HEK293 (cell line): ENCODE results near the gene ST7.

Experiments used
- GLI4 ChIP-seq: fragments of 450-650 bp; formaldehyde crosslinking; IDR thresholded peaks from 2 replicates; pipeline ENCODE4 v1.5.1; 2016; ENCODE audit warnings: missing biosample characterization, missing genetic modification characterization
- GLIS2 ChIP-seq: fragments of 450-650 bp; formaldehyde crosslinking; IDR thresholded peaks from 2 replicates; pipeline ENCODE4 v1.5.1; 2016; ENCODE audit warnings: missing biosample characterization, missing genetic modification characterization
- HOXA7 ChIP-seq: sonication (generic); formaldehyde crosslinking; IDR thresholded peaks from 2 replicates; pipeline ENCODE4 v1.8.1; 2022; ENCODE audit warnings: missing genetic modification reagents, borderline replicate concordance
- IKZF3 ChIP-seq: fragments of 450-650 bp; IDR thresholded peaks from 2 replicates; pipeline ENCODE4 v1.5.0; 2018; ENCODE audit warnings: missing biosample characterization, mild to moderate bottlenecking, missing genetic modification characterization, moderate library complexity
- KLF9 ChIP-seq: fragments of 450-650 bp; formaldehyde crosslinking; IDR thresholded peaks from 2 replicates; pipeline ENCODE4 v1.5.1; 2016; ENCODE audit warnings: missing biosample characterization, missing genetic modification characterization, low read depth
- REPIN1 ChIP-seq: fragments of 450-650 bp; formaldehyde crosslinking; IDR thresholded peaks from 2 replicates; pipeline ENCODE4 v1.5.1; 2017; ENCODE audit warnings: missing biosample characterization, missing genetic modification characterization, low read depth
- SP7 ChIP-seq: fragments of 450-650 bp; formaldehyde crosslinking; IDR thresholded peaks from 2 replicates; pipeline ENCODE4 v1.5.1; 2016; ENCODE audit warnings: missing biosample characterization, missing genetic modification characterization
- YY1 ChIP-seq: fragments of 450-650 bp; formaldehyde crosslinking; IDR thresholded peaks from 2 replicates; pipeline ENCODE4 v1.5.1; 2018; ENCODE audit warnings: missing biosample characterization, missing genetic modification characterization
- YY2 ChIP-seq: fragments of 450-650 bp; formaldehyde crosslinking; IDR thresholded peaks from 2 replicates; pipeline ENCODE4 v1.5.1; 2016; ENCODE audit warnings: missing biosample characterization, missing genetic modification characterization
- ZBTB11 ChIP-seq: fragments of 450-650 bp; formaldehyde crosslinking; conservative IDR thresholded peaks from 2 replicates; pipeline ENCODE4 v1.5.1; 2016; ENCODE audit warnings: low read depth, missing biosample characterization, missing genetic modification characterization
- ZBTB48 ChIP-seq: fragments of 450-650 bp; formaldehyde crosslinking; IDR thresholded peaks from 2 replicates; pipeline ENCODE4 v1.5.1; 2016; ENCODE audit warnings: missing biosample characterization, missing genetic modification characterization
- ZBTB6 ChIP-seq: fragments of 450-650 bp; formaldehyde crosslinking; IDR thresholded peaks from 2 replicates; pipeline ENCODE4 v1.5.1; 2017; ENCODE audit warnings: missing biosample characterization, missing genetic modification characterization
- ZNF10 ChIP-seq: fragments of 450-650 bp; formaldehyde crosslinking; IDR thresholded peaks from 2 replicates; pipeline ENCODE4 v1.5.1; 2017; ENCODE audit warnings: missing biosample characterization, missing genetic modification characterization
- ZNF114 ChIP-seq: fragments of 450-650 bp; formaldehyde crosslinking; IDR thresholded peaks from 2 replicates; pipeline ENCODE4 v1.5.0; 2017; ENCODE audit warnings: missing biosample characterization, missing genetic modification characterization
- ZNF155 ChIP-seq: fragments of 450-650 bp; formaldehyde crosslinking; IDR thresholded peaks from 2 replicates; pipeline ENCODE4 v1.5.1; 2016; ENCODE audit warnings: missing biosample characterization, missing genetic modification characterization
- ZNF274 ChIP-seq, 2 experiments: fragments of 200-500 bp in 1 of 2; fragments of 450-650 bp in 1 of 2; sonication (Bioruptor generic) in 1 of 2; formaldehyde crosslinking in 1 of 2; IDR thresholded peaks; 2 replicates each; pipeline versions ENCODE4 v1.5.1 to v1.6.1; 2014 to 2016; ENCODE audit warnings: borderline replicate concordance in 1 of 2, inconsistent platforms in 1 of 2, low read length in 1 of 2, missing biosample characterization in 1 of 2, missing genetic modification characterization in 1 of 2
- ZNF311 ChIP-seq: fragments of 450-650 bp; formaldehyde crosslinking; IDR thresholded peaks from 2 replicates; pipeline ENCODE4 v1.5.1; 2017; ENCODE audit warnings: missing biosample characterization, missing genetic modification characterization, borderline replicate concordance
- ZNF354C ChIP-seq: fragments of 450-650 bp; formaldehyde crosslinking; IDR thresholded peaks from 2 replicates; pipeline ENCODE4 v1.5.1; 2016; ENCODE audit warnings: missing biosample characterization, missing genetic modification characterization, low read depth, borderline replicate concordance
- ZNF366 ChIP-seq: fragments of 450-650 bp; formaldehyde crosslinking; conservative IDR thresholded peaks from 2 replicates; pipeline ENCODE4 v1.5.1; 2016; ENCODE audit warnings: missing biosample characterization, missing genetic modification characterization
- ZNF398 ChIP-seq: fragments of 450-650 bp; formaldehyde crosslinking; IDR thresholded peaks from 2 replicates; pipeline ENCODE4 v1.5.1; 2017; ENCODE audit warnings: missing biosample characterization, missing genetic modification characterization
- ZNF488 ChIP-seq: fragments of 450-650 bp; formaldehyde crosslinking; IDR thresholded peaks from 2 replicates; pipeline ENCODE4 v1.5.1; 2016; ENCODE audit warnings: missing biosample characterization, missing genetic modification characterization
- ZNF501 ChIP-seq: fragments of 450-650 bp; formaldehyde crosslinking; IDR thresholded peaks from 2 replicates; pipeline ENCODE4 v1.5.1; 2016; ENCODE audit warnings: missing biosample characterization, missing genetic modification characterization
- ZNF560 ChIP-seq: fragments of 450-650 bp; formaldehyde crosslinking; IDR thresholded peaks from 2 replicates; pipeline ENCODE4 v1.5.1; 2017; ENCODE audit warnings: missing biosample characterization, missing genetic modification characterization, borderline replicate concordance
- ZNF561 ChIP-seq: fragments of 450-650 bp; IDR thresholded peaks from 2 replicates; pipeline ENCODE4 v1.5.1; 2018; ENCODE audit warnings: missing biosample characterization, missing genetic modification characterization, borderline replicate concordance
- ZNF600 ChIP-seq: fragments of 450-650 bp; formaldehyde crosslinking; IDR thresholded peaks from 2 replicates; pipeline ENCODE4 v1.5.1; 2016; ENCODE audit warnings: missing biosample characterization, missing genetic modification characterization
- ZNF621 ChIP-seq: fragments of 450-650 bp; formaldehyde crosslinking; IDR thresholded peaks from 2 replicates; pipeline ENCODE4 v1.5.1; 2017; ENCODE audit warnings: missing biosample characterization, missing genetic modification characterization
- ZNF623 ChIP-seq: fragments of 450-650 bp; formaldehyde crosslinking; IDR thresholded peaks from 2 replicates; pipeline ENCODE4 v1.5.1; 2016; ENCODE audit warnings: missing biosample characterization, missing genetic modification characterization
- ZNF670 ChIP-seq: fragments of 450-650 bp; formaldehyde crosslinking; IDR thresholded peaks from 2 replicates; pipeline ENCODE4 v1.5.1; 2016; ENCODE audit warnings: missing biosample characterization, missing genetic modification characterization, low read depth
- ZNF692 ChIP-seq: fragments of 450-650 bp; formaldehyde crosslinking; IDR thresholded peaks from 2 replicates; pipeline ENCODE4 v1.5.1; 2016; ENCODE audit warnings: missing biosample characterization, missing genetic modification characterization
- ZNF76 ChIP-seq: fragments of 450-650 bp; formaldehyde crosslinking; IDR thresholded peaks from 2 replicates; pipeline ENCODE4; 2016; ENCODE audit warnings: low read depth, missing biosample characterization, missing genetic modification characterization, borderline replicate concordance
- ZNF791 ChIP-seq: fragments of 450-650 bp; formaldehyde crosslinking; IDR thresholded peaks from 2 replicates; pipeline ENCODE4 v1.5.1; 2016; ENCODE audit warnings: missing biosample characterization, missing genetic modification characterization
- ZNF843 ChIP-seq: fragments of 450-650 bp; formaldehyde crosslinking; IDR thresholded peaks from 2 replicates; pipeline ENCODE4 v1.5.1; 2016; ENCODE audit warnings: missing biosample characterization, missing genetic modification characterization

Gene ST7

GRCh38 chr7:116952635-116953371 is 498 bp upstream of the ST7 start (continued):
- no peak for TF ChIP-seq ZBTB6 (tag by site-specific recombination)
- TF ChIP-seq ZNF366 = peak; percentile 72
- no peak for TF ChIP-seq GLIS2 (tag by site-specific recombination)
- TF ChIP-seq ZNF311 (tag by site-specific recombination) = no peak
- TF ChIP-seq ZNF623 = no peak
- TF ChIP-seq HOXA7 (CRISPR knock-in tag) = no peak
- TF ChIP-seq SP7 (tag by site-specific recombination) = peak; percentile 47; the same call in 1 of the 2 replicates
- no peak for TF ChIP-seq ZNF488 (tag by site-specific recombination)
- TF ChIP-seq GLI4 (tag by site-specific recombination) = no peak
- no peak for TF ChIP-seq ZNF670
- TF ChIP-seq ZBTB11 = peak; percentile 95
- no peak for TF ChIP-seq YY2 (tag by site-specific recombination)
- TF ChIP-seq ZNF692 (tag by site-specific recombination) = peak; percentile 17
- TF ChIP-seq ZNF76 (tag by site-specific recombination) = peak; percentile 23; the same call in 1 of the 2 replicates
- no peak for TF ChIP-seq ZNF274 (IDR thresholded peaks at IDR 0.05; ENCODE audit: low read length)
- no peak for TF ChIP-seq ZNF274 (tag by site-specific recombination; IDR thresholded peaks at IDR 0.05; ENCODE audit: borderline replicate concordance)
- TF ChIP-seq ZNF114 (tag by site-specific recombination) = no peak
- TF ChIP-seq ZNF621 (tag by site-specific recombination) = no peak
- TF ChIP-seq ZNF791 (tag by site-specific recombination) = no peak
- no peak for TF ChIP-seq REPIN1 (tag by site-specific recombination)
- TF ChIP-seq ZNF843 (tag by site-specific recombination) = no peak
- TF ChIP-seq ZNF155 (tag by site-specific recombination) = no peak
- TF ChIP-seq ZNF501 (tag by site-specific recombination) = peak; percentile 69; the same call in 1 of the 2 replicates
- no peak for TF ChIP-seq YY1 (tag by site-specific recombination)
- peak; percentile 89 for TF ChIP-seq IKZF3 (tag by site-specific recombination)
- TF ChIP-seq ZNF354C (tag by site-specific recombination) = no peak
- TF ChIP-seq ZNF398 (tag by site-specific recombination) = no peak
- no peak for TF ChIP-seq ZNF560
- peak; percentile 85 for TF ChIP-seq ZBTB48 (tag by site-specific recombination)
- peak; percentile 65; the same call in 1 of the 2 replicates for TF ChIP-seq ZNF561 (tag by site-specific recombination)
- peak; percentile 27; the same call in 1 of the 2 replicates for TF ChIP-seq ZNF600 (tag by site-specific recombination)
- TF ChIP-seq KLF9 (tag by site-specific recombination) = no peak
- no peak for TF ChIP-seq ZNF10 (tag by site-specific recombination)
